Glutamatergic neuron (in vitro differentiated cells): ENCODE data around the gene KRT72. TPM values are rescaled to one million over a fixed set of nuclear protein-coding genes. Genes with fewer than 3 reads are reported as not detected.

Experiments
- DNase-seq: peaks from one replicate; pipeline ENCODE4 v3.0.0; 2022
- H3K27ac Mint-ChIP-seq: one replicate; pipeline ENCODE4 v1.8.0; 2020; ENCODE audit warnings: mild to moderate bottlenecking, mixed read lengths, inconsistent platforms; ENCODE audit not compliant: unreplicated experiment
- H3K27me3 Mint-ChIP-seq: one replicate; pipeline ENCODE4 v1.8.0; 2020; ENCODE audit warnings: mild to moderate bottlenecking, moderate library complexity, mixed read lengths, inconsistent platforms; ENCODE audit not compliant: unreplicated experiment
- H3K36me3 Mint-ChIP-seq: one replicate; pipeline ENCODE4 v1.8.0; 2020; ENCODE audit warnings: mild to moderate bottlenecking, mixed read lengths, inconsistent platforms; ENCODE audit not compliant: unreplicated experiment
- H3K4me1 Mint-ChIP-seq: one replicate; pipeline ENCODE4 v1.8.0; 2020; ENCODE audit warnings: mild to moderate bottlenecking, low read depth, mixed read lengths, inconsistent platforms; ENCODE audit not compliant: unreplicated experiment
- H3K4me3 Mint-ChIP-seq: one replicate; pipeline ENCODE4 v1.8.0; 2020; ENCODE audit warnings: mild to moderate bottlenecking, mixed read lengths, inconsistent platforms; ENCODE audit not compliant: unreplicated experiment
- H3K9me3 Mint-ChIP-seq: one replicate; pipeline ENCODE4 v1.8.0; 2020; ENCODE audit warnings: mild to moderate bottlenecking, moderate library complexity, mixed read lengths, inconsistent platforms; ENCODE audit not compliant: unreplicated experiment
- CTCF ChIP-seq: fragments of 200-600 bp; sonication (generic); IDR thresholded peaks from one replicate; pipeline ENCODE4 v1.5.0; 2021; ENCODE audit not compliant: partially characterized antibody, unreplicated experiment
- total RNA-seq: library from RNA; stranded (reverse); fragmentation: NEBNext Ultra II Directional; extraction: Animal tissue kit (Norgen Biotek cat#: 25700); gene quantifications from one replicate; pipeline ENCODE4 v1.2.1, GENCODE V29; 2021; ENCODE audit not compliant: unreplicated experiment

Gene KRT72
- total RNA-seq, 1 donor from 2014 or later: not detected

- no peaks in the 10 kb centered on the region for H3K36me3 Mint-ChIP-seq
- TF ChIP-seq CTCF: no peak
- no peak overlapping the region for H3K27ac Mint-ChIP-seq
- H3K4me1 Mint-ChIP-seq: no peaks in the 10 kb centered on the region
- no peak overlapping the region for H3K4me3 Mint-ChIP-seq
- H3K9me3 Mint-ChIP-seq: peaks cover 3% of the 10 kb centered on the region
- no peak for DNase-seq
- peaks cover 2% of the 10 kb centered on the region for H3K27me3 Mint-ChIP-seq
Measured at GRCh38 chr12:52607314-52607713, 6.1 kb upstream of the KRT72 start.

GRCh38 chr12:52606581-52607218 lies 5.4 kb upstream of the KRT72 start:
- TF ChIP-seq CTCF: no peak
- Mint-ChIP-seq H3K27me3 (peaks cover 2% of the 10 kb centered on the region), H3K36me3 (no peaks in the 10 kb centered on the region), H3K4me1 (no peaks in the 10 kb centered on the region), H3K27ac (no peak overlapping the region), H3K9me3 (peaks cover 3% of the 10 kb centered on the region), H3K4me3 (no peak overlapping the region)
- no peak for DNase-seq

DNA sequence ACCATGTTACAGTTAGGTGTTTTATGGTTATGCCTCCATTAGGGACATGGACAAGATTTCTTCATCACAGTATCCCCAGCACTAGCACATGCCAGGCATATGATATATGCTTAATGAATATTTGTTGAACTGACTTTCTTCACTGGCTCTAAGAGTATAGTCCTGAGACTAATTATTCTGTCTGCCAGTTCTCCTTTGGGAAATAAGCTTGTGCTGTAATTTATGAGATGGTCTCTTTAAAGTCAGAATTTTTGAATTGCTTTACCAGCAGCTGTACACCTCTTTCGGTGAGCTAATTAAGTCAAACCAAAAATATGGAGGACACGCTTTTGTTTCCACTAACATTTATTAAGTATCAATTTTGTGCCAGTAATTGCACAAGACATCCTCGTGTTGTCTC lies 4.8 kb upstream of the KRT72 start:
- no peak for TF ChIP-seq CTCF
- no peaks in the 10 kb centered on the region for H3K36me3 Mint-ChIP-seq
- H3K4me3 Mint-ChIP-seq: no peak overlapping the region
- peaks cover 2% of the 10 kb centered on the region for H3K27me3 Mint-ChIP-seq
- H3K9me3 Mint-ChIP-seq: peaks cover 3% of the 10 kb centered on the region
- no peak overlapping the region for H3K27ac Mint-ChIP-seq
- no peak for DNase-seq
- no peaks in the 10 kb centered on the region for H3K4me1 Mint-ChIP-seq

DNA sequence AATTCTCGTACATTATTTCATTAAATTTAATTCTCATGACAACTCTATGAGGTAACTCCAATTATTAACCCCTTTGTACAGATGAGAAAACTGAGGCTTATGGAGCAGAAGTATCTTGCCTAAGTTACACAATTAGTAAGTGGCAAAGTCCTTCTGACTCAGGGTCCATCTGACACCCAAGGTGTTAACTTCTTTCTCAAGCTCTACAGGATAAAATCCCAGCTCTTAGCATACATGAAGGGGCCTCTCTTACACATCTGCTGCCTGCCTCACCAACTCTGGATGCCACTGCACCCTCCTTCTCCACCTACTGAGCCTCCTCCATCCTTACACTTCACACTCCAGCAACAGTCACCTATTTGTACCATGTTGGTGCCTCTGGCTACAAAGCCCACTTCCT lies 4.3 kb upstream of the KRT72 start:
- TF ChIP-seq CTCF: no peak
- Mint-ChIP-seq H3K27ac (no peak overlapping the region), H3K4me1 (no peaks in the 10 kb centered on the region), H3K4me3 (no peak overlapping the region), H3K9me3 (peaks cover 3% of the 10 kb centered on the region), H3K27me3 (peaks cover 2% of the 10 kb centered on the region), H3K36me3 (peaks cover under 1% of the 10 kb centered on the region)
- no peak for DNase-seq

GRCh38 chr12:52604859-52605258 lies 3.6 kb upstream of the KRT72 start:
- no peak overlapping the region for H3K27ac Mint-ChIP-seq
- H3K36me3 Mint-ChIP-seq: peaks cover 7% of the 10 kb centered on the region
- H3K4me1 Mint-ChIP-seq: no peaks in the 10 kb centered on the region
- peaks cover 3% of the 10 kb centered on the region for H3K9me3 Mint-ChIP-seq
- no peak overlapping the region for H3K4me3 Mint-ChIP-seq
- no peak for DNase-seq
- TF ChIP-seq CTCF: no peak
- peaks cover 8% of the 10 kb centered on the region for H3K27me3 Mint-ChIP-seq
